Activated T-cell treated with anti-CD3 and anti-CD28 coated beads for 4 hours (primary cell): Measurements from ENCODE around the gene BRCA2.
"Not testable (repeated sequence)": the region's sequence is repeated elsewhere in the genome, so short reads cannot be mapped to it uniquely, and the experiment has no call there.

Source experiments
- DNase-seq: peaks from one replicate; pipeline ENCODE4 v3.0.0-alpha.2; 2020

Gene BRCA2

GRCh38 chr13:32314271-32315237 is 754 bp upstream of the BRCA2 start:
- peak; percentile 60 for DNase-seq

GRCh38 chr13:32316028-32316339 is 676 bp downstream of the BRCA2 start:
- DNase-seq: no peak

- no peak for DNase-seq
These were observed 1.2 kb downstream of the BRCA2 start for GRCh38 chr13:32316501-32316900.

- no peak for DNase-seq
These were observed 2.6 kb downstream of the BRCA2 start for GRCh38 chr13:32317716-32318465.

- DNase-seq: no peak
These were observed 5.2 kb downstream of the BRCA2 start for GRCh38 chr13:32320528-32320927.

GRCh38 chr13:32323912-32324311 is 8.6 kb downstream of the BRCA2 start:
- DNase-seq: no peak

- no peak for DNase-seq
These were observed 15.1 kb downstream of the BRCA2 start for GRCh38 chr13:32330441-32330840.

GRCh38 chr13:32334671-32335070 is 19.4 kb downstream of the BRCA2 start:
- no peak for DNase-seq

GRCh38 chr13:32340914-32341313 is 25.6 kb downstream of the BRCA2 start:
- DNase-seq: no peak

- no peak for DNase-seq
These were observed 32.3 kb downstream of the BRCA2 start for GRCh38 chr13:32347651-32348050.

GRCh38 chr13:32350839-32351441 is 35.6 kb downstream of the BRCA2 start:
- DNase-seq: not testable (repeated sequence)

- no peak for DNase-seq
These were observed 38.7 kb downstream of the BRCA2 start for GRCh38 chr13:32354040-32354439.

- DNase-seq: not testable (repeated sequence)
These were observed 40.6 kb downstream of the BRCA2 start for GRCh38 chr13:32355935-32356334.

- DNase-seq: no peak
These were observed 47.3 kb downstream of the BRCA2 start for GRCh38 chr13:32362574-32362973.

- DNase-seq: no peak
These were observed 55.5 kb downstream of the BRCA2 start for GRCh38 chr13:32370805-32371204.

- no peak for DNase-seq
These were observed 61.5 kb downstream of the BRCA2 start for GRCh38 chr13:32376642-32377415.

- DNase-seq: no peak
These were observed 62.7 kb downstream of the BRCA2 start for GRCh38 chr13:32378012-32378411.

GRCh38 chr13:32381539-32381938 is 66.2 kb downstream of the BRCA2 start:
- no peak for DNase-seq

GRCh38 chr13:32383836-32384618 is 68.7 kb downstream of the BRCA2 start:
- no peak for DNase-seq

GRCh38 chr13:32384702-32385101 is 69.4 kb downstream of the BRCA2 start:
- no peak for DNase-seq

GRCh38 chr13:32385410-32385809 is 70.1 kb downstream of the BRCA2 start:
- no peak for DNase-seq

GRCh38 chr13:32390048-32390447 is 74.7 kb downstream of the BRCA2 start:
- DNase-seq: no peak
